ENCODE results near the gene HES5. TPM values are rescaled to one million over a fixed set of nuclear protein-coding genes. Genes with fewer than 3 reads are reported as not detected.

HES5 gene
- polyA plus RNA-seq, 1 donor from 2014 or later = 0.81 TPM

DNA sequence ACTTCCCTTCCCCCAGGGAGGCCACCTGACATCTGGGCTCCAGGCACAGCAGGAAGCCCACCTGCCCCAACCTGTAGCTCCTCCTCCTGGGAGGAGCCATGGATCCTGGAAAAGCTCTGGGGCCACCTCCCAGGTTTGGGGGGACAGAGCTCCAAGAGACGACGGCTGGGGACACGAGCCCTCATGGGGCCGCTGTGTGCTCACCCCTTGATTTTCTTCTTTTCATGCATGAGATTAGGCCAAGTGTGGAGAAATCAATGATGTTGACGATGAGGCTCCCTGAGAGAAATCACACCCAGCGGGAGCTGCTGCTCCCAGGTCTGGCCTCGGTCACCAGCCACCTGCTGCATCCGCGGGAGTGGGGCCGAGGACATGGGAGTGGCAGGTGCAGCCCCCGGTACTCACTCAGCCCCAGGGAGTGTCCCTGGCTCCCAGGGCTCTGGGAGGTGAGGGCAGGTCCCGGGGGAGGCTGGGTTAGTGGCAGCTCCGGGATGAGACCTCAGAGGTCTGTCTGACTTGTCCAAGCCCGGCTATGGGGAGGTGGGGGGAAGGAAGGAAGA is 34.8 kb upstream of the HES5 start:
- Histone ChIP-seq H3K9ac (ENCODE audit: low read length) (no peak overlapping the region), H3K27me3 (ENCODE audit: insufficient read depth, low read depth, low read length) (no peaks in the 10 kb centered on the region), H3K9me2 (ENCODE audit: insufficient read depth, low read length) (no peaks in the 10 kb centered on the region), H3K4me2 (ENCODE audit: low read length) (no peak overlapping the region), H3K9me3 (ENCODE audit: low read length) (no peaks in the 10 kb centered on the region), H3F3A (ENCODE audit: insufficient read depth, low read length, poor library complexity, severe bottlenecking) (no peaks in the 10 kb centered on the region), H2AFZ (ENCODE audit: low read depth, low read length) (no peak overlapping the region), H4K20me1 (ENCODE audit: insufficient read depth) (no peaks in the 10 kb centered on the region), H3K79me2 (replicated peaks; ENCODE audit: insufficient read depth, low read length) (no peaks in the 10 kb centered on the region), H3K27ac (ENCODE audit: low read length) (no peak overlapping the region), H3K36me3 (ENCODE audit: insufficient read depth, low read length) (no peaks in the 10 kb centered on the region), H3K4me3 (ENCODE audit: low read length) (no peak overlapping the region)
- TF ChIP-seq EZH2 (IDR thresholded peaks at IDR 0.05; ENCODE audit: borderline replicate concordance, insufficient read depth, low read length, poor library complexity, severe bottlenecking) = no peak
- TF ChIP-seq RAD21 (conservative IDR thresholded peaks at IDR 0.05) = no peak
- no peak for TF ChIP-seq EP300 (conservative IDR thresholded peaks at IDR 0.05; ENCODE audit: poor library complexity, severe bottlenecking)
- no peak for TF ChIP-seq POLR2AphosphoS5 (IDR thresholded peaks at IDR 0.05)
- no peak for TF ChIP-seq MXI1 (conservative IDR thresholded peaks at IDR 0.05; ENCODE audit: poor library complexity, severe bottlenecking)
- no peak for TF ChIP-seq SMC3 (conservative IDR thresholded peaks at IDR 0.05; ENCODE audit: poor library complexity)
- no peak for TF ChIP-seq TAF1 (IDR thresholded peaks at IDR 0.05; ENCODE audit: low read depth)
- TF ChIP-seq, protein P1, sequence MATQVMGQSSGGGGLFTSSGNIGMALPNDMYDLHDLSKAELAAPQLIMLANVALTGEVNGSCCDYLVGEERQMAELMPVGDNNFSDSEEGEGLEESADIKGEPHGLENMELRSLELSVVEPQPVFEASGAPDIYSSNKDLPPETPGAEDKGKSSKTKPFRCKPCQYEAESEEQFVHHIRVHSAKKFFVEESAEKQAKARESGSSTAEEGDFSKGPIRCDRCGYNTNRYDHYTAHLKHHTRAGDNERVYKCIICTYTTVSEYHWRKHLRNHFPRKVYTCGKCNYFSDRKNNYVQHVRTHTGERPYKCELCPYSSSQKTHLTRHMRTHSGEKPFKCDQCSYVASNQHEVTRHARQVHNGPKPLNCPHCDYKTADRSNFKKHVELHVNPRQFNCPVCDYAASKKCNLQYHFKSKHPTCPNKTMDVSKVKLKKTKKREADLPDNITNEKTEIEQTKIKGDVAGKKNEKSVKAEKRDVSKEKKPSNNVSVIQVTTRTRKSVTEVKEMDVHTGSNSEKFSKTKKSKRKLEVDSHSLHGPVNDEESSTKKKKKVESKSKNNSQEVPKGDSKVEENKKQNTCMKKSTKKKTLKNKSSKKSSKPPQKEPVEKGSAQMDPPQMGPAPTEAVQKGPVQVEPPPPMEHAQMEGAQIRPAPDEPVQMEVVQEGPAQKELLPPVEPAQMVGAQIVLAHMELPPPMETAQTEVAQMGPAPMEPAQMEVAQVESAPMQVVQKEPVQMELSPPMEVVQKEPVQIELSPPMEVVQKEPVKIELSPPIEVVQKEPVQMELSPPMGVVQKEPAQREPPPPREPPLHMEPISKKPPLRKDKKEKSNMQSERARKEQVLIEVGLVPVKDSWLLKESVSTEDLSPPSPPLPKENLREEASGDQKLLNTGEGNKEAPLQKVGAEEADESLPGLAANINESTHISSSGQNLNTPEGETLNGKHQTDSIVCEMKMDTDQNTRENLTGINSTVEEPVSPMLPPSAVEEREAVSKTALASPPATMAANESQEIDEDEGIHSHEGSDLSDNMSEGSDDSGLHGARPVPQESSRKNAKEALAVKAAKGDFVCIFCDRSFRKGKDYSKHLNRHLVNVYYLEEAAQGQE (IDR thresholded peaks at IDR 0.05; ENCODE audit: borderline replicate concordance) = no peak
- TF ChIP-seq, protein P2, sequence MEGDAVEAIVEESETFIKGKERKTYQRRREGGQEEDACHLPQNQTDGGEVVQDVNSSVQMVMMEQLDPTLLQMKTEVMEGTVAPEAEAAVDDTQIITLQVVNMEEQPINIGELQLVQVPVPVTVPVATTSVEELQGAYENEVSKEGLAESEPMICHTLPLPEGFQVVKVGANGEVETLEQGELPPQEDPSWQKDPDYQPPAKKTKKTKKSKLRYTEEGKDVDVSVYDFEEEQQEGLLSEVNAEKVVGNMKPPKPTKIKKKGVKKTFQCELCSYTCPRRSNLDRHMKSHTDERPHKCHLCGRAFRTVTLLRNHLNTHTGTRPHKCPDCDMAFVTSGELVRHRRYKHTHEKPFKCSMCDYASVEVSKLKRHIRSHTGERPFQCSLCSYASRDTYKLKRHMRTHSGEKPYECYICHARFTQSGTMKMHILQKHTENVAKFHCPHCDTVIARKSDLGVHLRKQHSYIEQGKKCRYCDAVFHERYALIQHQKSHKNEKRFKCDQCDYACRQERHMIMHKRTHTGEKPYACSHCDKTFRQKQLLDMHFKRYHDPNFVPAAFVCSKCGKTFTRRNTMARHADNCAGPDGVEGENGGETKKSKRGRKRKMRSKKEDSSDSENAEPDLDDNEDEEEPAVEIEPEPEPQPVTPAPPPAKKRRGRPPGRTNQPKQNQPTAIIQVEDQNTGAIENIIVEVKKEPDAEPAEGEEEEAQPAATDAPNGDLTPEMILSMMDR (IDR thresholded peaks at IDR 0.05; ENCODE audit: poor library complexity, severe bottlenecking) = no peak

GRCh38 chr1:2564006-2564814 is 34.1 kb upstream of the HES5 start:
- TF ChIP-seq POLR2AphosphoS5 (IDR thresholded peaks at IDR 0.05) = no peak
- no peak for TF ChIP-seq RAD21 (conservative IDR thresholded peaks at IDR 0.05)
- no peak for TF ChIP-seq EZH2 (IDR thresholded peaks at IDR 0.05; ENCODE audit: borderline replicate concordance, insufficient read depth, low read length, poor library complexity, severe bottlenecking)
- TF ChIP-seq MXI1 (conservative IDR thresholded peaks at IDR 0.05; ENCODE audit: poor library complexity, severe bottlenecking) = no peak
- TF ChIP-seq, protein P2 (IDR thresholded peaks at IDR 0.05; ENCODE audit: poor library complexity, severe bottlenecking) = no peak
- no peak for TF ChIP-seq SMC3 (conservative IDR thresholded peaks at IDR 0.05; ENCODE audit: poor library complexity)
- no peak for TF ChIP-seq EP300 (conservative IDR thresholded peaks at IDR 0.05; ENCODE audit: poor library complexity, severe bottlenecking)
- TF ChIP-seq, protein P1 (IDR thresholded peaks at IDR 0.05; ENCODE audit: borderline replicate concordance) = no peak
- no peak for TF ChIP-seq TAF1 (IDR thresholded peaks at IDR 0.05; ENCODE audit: low read depth)

More at GRCh38 chr1:2564006-2564814, 34.1 kb upstream of the HES5 start:
- Histone ChIP-seq H3K36me3 (ENCODE audit: insufficient read depth, low read length) (no peaks in the 10 kb centered on the region), H3K4me3 (ENCODE audit: low read length) (no peak overlapping the region), H2AFZ (ENCODE audit: low read depth, low read length) (no peak overlapping the region), H3K27me3 (ENCODE audit: insufficient read depth, low read depth, low read length) (no peaks in the 10 kb centered on the region), H3K9me2 (ENCODE audit: insufficient read depth, low read length) (no peaks in the 10 kb centered on the region), H4K20me1 (ENCODE audit: insufficient read depth) (no peaks in the 10 kb centered on the region), H3K27ac (ENCODE audit: low read length) (no peak overlapping the region), H3K79me2 (replicated peaks; ENCODE audit: insufficient read depth, low read length) (no peaks in the 10 kb centered on the region), H3F3A (ENCODE audit: insufficient read depth, low read length, poor library complexity, severe bottlenecking) (no peaks in the 10 kb centered on the region), H3K9ac (ENCODE audit: low read length) (no peak overlapping the region), H3K4me2 (ENCODE audit: low read length) (no peak overlapping the region), H3K9me3 (ENCODE audit: low read length) (no peaks in the 10 kb centered on the region)
